Cerebellar nuclear complex (tissue), 1 donor: ENCODE data around the gene FAM174B.

Experiments
- DNase-seq, 2 experiments: peaks; one replicate each; lab custom pipeline; 2025; lab: John Stamatoyannopoulos, UW

FAM174B gene

GRCh38 chr15:92600856-92601255, 54.7 kb downstream of the FAM174B start:
- DNase-seq = no peak

DNA sequence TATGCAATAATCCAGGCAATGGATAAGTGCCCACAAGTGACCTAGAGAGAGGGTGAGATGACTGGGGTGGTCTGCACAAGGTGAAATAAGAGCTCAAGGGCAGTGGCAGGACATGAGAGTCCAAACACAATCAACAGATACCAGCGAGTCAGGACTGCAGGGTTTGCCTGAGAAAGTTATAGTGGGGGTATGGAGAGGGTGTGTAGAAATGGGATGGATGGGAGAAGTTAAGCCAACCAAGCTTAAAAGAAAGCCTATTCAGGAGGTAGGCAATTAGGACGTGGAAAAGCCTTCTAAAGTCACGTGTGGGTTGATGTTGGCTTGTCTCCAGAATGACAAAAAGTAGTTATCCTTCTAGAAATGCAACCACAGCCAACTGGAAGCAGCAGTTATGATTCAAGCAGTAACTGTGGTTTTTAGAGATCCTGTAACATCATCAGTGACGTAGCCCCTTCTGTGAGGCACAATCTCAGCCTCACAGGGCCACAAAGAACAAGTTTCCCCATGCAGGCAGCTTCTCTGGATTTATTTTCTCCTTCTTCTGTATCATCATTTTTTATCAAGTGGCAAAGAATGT, 56.1 kb downstream of the FAM174B start:
- no peak for DNase-seq

GRCh38 chr15:92597548-92597947, 58.0 kb downstream of the FAM174B start:
- DNase-seq = no peak

GRCh38 chr15:92596623-92597022, 59.0 kb downstream of the FAM174B start:
- DNase-seq = no peak

DNA sequence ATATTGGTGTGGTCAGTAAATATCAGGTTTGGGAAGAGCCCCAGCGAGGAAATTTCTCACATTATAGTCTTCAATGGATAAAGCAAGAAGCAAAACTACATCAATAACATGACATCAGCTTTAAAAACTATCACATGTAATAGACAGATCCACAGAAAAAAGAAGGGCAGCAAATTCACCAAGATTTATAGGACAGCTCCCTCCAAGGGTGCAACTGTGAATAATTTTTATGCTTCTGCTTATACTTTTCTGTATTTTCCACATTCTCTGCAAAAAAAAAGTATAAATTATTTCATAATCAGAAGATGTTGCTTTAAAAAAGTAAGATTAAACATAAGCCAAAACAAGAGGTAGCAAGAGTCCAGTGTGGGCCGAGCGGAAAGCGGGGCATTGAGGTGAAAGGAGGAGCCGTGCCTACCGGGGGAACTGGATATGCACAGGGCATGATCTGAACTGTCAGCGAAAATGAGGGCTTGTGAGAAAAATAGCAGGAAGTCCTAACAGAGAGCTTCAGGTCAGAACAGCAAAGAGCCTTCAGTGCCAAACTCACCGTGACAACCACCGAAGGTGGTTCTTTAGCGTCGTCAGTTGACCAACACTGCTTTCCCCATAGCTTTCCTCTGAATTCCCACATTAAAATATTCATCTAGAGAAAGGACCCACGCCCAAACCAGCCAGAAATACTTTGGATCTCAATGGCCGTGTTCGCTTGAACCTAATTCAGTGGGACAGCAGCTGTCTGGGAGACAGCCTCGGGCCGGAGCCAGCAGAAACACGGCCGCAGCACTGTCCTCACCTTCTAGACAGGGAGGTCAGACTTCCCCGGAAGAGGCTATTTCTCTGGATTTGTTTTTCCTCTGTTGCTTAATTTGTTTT, 59.8 kb downstream of the FAM174B start:
- no peak for DNase-seq

- no peak for DNase-seq
These were observed 64.3 kb downstream of the FAM174B start for GRCh38 chr15:92591275-92591674.

DNA sequence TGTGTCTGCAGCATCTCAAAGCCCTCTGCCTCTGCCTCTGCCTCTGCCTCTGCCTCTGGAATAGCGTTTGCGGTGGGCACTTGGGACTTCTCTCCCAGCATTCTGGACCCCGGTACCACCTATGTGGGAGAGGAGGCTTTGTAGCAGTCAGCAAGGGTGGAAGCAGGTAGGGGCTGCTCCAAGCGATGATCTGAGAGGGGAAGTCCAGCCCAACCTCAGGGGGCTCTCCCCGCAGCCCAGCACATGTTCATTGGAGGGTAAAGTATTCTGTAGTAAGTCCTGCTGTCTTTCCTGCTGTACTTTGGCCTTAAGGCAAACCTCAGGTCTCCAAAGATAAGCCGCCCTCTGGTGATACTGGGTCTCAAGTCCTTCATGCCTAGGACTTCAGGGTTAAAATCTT, 68.6 kb downstream of the FAM174B start:
- DNase-seq = no peak

DNA sequence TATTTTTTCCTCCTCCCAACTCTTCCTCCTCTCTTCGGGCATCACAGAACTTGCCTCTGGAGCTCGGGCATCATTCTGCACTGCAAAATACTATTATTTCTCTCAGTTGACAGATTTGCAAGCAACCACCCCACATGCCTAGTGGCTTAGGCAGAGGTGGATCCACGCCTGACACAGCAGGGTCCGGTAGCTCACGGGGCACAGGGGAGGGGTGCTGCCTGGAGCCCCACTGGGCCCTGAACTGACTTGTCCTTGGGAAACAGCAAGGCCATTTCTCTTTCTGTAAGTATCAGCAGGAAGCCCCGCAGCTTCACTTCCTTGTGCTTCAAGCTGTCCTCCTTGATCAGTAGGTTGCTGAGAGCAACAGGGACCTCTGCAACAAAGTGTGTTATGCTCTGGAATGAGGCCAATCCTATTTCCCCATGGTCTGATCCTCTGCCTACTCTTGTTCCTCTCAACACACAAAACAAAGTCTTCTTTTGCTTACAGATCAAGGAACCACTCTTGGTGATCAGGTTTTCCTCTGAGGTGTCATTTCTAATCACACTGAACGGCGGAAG, 69.1 kb downstream of the FAM174B start:
- DNase-seq = no peak

DNA sequence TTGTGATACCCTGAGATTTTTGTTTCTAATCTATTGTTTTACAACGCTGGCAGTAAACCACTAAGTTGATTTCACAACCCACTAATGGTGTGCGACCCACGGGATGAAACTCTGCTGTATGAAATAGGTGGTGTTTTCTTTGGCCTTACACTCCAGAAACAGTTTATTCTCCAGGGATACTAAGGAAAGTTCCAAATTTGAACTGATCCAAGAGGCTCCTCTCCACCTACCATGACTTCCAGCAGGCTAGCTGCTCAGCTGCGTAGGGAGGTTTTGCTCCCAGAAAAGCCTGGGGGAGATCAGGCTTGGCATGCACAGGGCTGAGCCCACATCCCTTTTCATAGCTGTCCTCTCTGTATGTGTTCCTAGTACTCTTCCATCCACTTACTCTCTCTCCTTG, 71.5 kb downstream of the FAM174B start:
- DNase-seq = no peak

DNA sequence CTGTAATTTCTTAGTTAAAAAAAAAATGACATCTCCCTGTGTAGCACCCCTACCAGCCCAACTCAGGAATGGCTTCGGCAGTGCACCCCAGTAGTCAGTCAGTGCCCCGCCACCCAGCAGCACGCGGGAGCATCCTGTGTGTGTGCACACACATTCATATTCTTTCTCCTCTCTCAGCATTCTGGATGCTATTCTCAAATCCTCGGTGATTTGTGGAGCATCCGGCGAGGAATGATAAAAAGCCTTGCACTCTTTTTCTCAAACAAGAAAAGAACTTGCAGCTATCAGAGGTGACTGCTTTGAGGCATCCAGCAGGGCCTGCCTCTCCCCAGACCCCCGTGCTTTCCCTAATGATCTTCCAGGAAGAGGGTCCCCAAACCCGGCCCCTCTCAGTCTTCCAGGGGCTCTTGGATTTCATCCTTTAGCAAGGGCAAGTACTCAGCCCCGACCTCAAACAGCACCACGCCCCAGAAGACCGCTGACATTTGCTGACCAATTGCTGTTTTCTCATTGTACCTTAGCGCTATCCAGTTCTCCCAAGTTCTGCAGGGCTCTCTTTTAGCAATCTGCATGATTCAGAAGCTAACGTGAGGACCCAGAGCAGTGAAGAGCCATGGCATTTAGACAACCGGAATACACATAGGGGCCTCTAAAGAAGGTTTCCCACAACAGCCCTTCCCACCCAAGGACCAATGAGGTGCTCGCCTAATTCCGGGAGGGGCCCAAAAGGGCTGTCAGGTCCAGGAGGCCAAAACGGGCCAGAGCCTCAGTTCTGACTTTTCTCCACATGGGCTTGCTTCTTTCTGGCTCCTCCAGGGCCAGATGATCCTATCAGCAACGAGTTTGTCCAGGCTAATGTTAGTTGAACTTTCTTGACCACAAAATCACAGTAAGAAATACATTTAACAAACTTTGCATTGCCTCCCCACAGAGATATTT, 72.2 kb downstream of the FAM174B start:
- no peak for DNase-seq

- no peak for DNase-seq
These were observed 73.4 kb downstream of the FAM174B start for GRCh38 chr15:92582206-92582605.

GRCh38 chr15:92580933-92581445, 74.6 kb downstream of the FAM174B start:
- DNase-seq = no peak

DNA sequence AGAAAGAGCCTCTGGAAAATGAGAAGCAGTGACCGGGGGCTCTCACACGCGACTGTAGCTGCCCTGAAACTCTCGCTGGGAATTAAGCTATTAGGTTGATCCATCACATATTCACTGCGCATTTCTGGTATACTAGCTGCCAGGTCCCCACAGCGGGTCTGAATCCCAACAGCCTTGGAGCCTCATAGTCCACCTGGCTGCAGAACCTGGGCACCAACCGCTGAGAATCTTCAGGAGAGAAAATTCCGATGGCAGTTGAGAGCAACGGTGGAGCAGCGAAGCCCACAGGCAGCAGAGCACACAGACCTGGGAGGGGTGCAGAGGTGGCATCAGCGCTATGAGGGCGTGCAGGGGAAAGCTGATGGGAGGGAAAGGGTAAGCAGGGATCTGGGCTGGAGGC, 75.1 kb downstream of the FAM174B start:
- no peak for DNase-seq

DNA sequence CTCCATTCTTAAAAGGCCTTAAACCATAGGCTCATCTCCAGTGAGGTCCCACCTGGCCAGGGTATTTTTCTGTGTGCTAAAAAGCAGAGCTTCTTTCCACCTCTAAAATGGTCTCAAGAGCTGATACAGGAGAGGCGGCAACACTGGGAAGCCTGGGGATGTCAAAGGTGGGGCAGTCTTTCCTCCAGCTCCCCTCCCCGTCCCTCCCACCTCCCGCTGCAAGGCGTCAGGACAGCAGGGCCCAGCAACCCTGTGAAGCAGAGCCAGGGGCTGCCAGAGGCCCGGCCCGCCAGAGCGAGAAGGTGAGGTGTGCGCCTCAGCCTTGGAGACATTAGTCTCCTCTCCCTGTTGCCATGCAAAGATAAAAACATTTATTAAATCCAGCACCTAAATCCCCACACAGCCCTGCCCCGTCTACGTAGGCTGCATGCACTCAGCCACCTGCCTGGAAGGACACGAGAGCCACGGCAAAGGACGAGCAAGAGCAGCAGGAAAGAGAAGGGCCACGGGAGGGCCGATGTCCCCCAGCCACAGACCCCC, 75.6 kb downstream of the FAM174B start:
- no peak for DNase-seq

GRCh38 chr15:92579486-92579885, 76.1 kb downstream of the FAM174B start:
- no peak for DNase-seq

DNA sequence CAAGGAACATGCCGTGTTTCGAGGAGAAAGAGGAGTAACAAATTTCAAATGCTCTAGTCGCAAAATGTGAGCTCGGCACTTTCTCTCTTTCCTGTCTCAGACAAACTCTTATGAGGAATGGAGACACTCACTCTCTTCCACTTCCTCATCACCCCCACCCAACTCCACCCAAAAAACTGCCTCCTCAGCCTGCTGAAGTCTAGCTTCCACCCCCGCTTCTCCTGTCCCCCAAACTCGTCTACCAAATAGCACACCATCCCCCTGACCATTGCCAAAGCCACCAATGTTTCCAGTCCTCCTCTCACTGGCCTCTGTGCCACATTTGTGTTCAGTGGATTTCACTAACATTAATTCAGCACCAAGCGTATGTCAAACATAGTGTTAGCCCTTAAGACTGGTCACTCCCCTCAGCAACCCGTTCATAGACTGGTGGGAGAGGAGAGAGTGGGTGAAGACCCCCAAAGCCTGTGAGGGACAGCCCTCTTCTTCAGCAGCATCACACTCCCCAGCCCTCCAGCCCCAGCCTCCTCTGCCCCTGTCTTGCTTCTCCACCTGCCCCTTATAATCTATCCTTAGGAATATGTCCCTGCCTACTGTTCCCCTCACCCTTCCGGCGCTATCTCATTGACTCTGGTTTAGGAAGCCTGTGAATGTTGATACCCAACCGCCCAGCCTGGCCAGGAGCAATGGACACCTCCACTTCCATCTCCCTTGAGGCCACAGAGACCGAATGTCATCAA, 77.3 kb downstream of the FAM174B start:
- DNase-seq = no peak

- DNase-seq = no peak
These were observed 78.9 kb downstream of the FAM174B start for GRCh38 chr15:92576597-92577200.

DNA sequence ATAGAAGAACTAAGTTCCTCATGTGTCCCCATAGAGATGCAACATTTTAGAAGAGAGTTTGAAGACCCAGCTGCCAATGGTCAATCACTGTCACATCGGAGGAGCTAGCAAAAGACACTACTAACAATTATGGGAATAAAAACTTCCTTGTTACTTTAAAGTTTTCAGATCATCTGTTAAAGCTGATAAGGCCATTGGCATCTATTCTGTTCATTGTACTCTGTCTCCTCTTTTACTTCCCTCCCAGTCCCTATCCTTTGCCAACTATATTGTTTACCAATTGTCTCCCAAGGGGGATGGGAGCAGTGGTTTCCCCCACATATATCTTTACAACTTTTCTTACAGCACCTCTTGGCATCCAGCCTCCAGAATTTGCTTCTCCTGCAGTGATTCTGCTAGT, 81.0 kb downstream of the FAM174B start:
- no peak for DNase-seq

DNA sequence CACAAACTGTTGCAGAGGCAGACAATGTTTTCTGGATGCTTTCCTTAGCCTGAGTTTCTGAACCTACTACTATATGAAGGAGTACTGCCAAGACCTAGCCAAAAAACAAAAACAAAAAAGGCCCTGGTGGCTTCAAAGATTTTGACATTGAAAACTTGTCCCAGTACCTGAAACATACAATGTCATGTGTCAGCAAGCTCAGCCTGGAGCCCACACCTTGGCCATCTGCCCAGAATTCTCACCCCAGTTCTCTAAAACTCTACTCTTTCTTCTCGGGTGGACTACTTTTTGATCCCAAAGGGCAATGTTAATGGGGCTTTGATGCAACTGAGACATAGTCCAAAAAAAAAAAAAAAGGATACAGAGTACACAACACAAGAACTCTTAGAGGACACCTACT, 81.4 kb downstream of the FAM174B start:
- DNase-seq = no peak

DNA sequence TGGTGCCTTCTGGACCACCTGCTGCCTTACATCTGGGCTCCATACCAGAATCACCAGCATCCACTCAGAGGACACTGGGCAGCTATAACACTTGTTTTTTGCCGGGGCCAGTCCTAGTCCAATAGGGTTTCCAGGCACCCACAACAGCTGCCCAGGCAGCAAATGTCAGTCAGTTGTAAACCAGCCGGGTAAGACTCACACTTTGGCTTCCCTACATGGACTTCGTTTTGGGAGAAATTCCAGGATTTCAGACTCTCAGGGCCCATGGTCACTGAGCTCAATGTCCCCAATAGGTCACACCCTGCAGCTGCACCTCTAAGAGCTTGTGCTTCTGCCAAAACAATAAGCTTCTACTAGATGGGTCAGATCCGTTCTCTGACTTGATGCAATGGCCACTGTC, 83.8 kb downstream of the FAM174B start:
- DNase-seq = no peak

GRCh38 chr15:92570391-92570790, 85.2 kb downstream of the FAM174B start:
- DNase-seq = no peak
